Progenitor cell of endocrine pancreas (in vitro differentiated cells): ENCODE measurements around the gene HAP1. TPM values are rescaled to one million over a fixed set of nuclear protein-coding genes. Genes with fewer than 3 reads are reported as not detected.

Source experiments
- DNase-seq: peaks from one replicate; pipeline ENCODE4 v3.0.0; 2021; ENCODE audit warnings: low spot score; ENCODE audit not compliant: unreplicated experiment
- H3K27ac Mint-ChIP-seq: 2 replicates; pipeline ENCODE4 v1.8.0; 2021; ENCODE audit warnings: mild to moderate bottlenecking, moderate library complexity, mixed read lengths
- H3K27me3 Mint-ChIP-seq: 2 replicates; pipeline ENCODE4 v1.8.0; 2021; ENCODE audit warnings: mixed read lengths
- H3K36me3 Mint-ChIP-seq: 2 replicates; pipeline ENCODE4 v1.8.0; 2022; ENCODE audit warnings: mixed read lengths; ENCODE audit not compliant: insufficient read depth
- H3K4me1 Mint-ChIP-seq: 2 replicates; pipeline ENCODE4 v1.8.0; 2021; ENCODE audit warnings: low read depth, mixed read lengths
- H3K4me3 Mint-ChIP-seq: 2 replicates; pipeline ENCODE4 v1.8.0; 2021; ENCODE audit warnings: low read depth, mild to moderate bottlenecking, moderate library complexity, mixed read lengths
- H3K9me3 Mint-ChIP-seq: 2 replicates; pipeline ENCODE4 v1.8.0; 2021; ENCODE audit warnings: low read depth, mixed read lengths
- CTCF ChIP-seq: fragments of 200-600 bp; sonication (generic); IDR thresholded peaks from one replicate; pipeline ENCODE4 v1.5.0; 2021; ENCODE audit warnings: antibody characterized with exemption, mild to moderate bottlenecking; ENCODE audit not compliant: unreplicated experiment
- total RNA-seq: library from RNA; stranded (reverse); gene quantifications from 2 replicates; pipeline ENCODE4 v1.2.1, GENCODE V29; 2021

HAP1 gene
- total RNA-seq, 1 donor from 2014 or later, result 13.7 TPM

- H3K4me1 Mint-ChIP-seq, result peaks cover 19% of the 10 kb centered on the region
- H3K27me3 Mint-ChIP-seq, result no peaks in the 10 kb centered on the region
- peaks cover 18% of the 10 kb centered on the region for H3K36me3 Mint-ChIP-seq
- DNase-seq, result no peak
- no peak for TF ChIP-seq CTCF
- H3K9me3 Mint-ChIP-seq, result no peaks in the 10 kb centered on the region
- H3K4me3 Mint-ChIP-seq, result no peak overlapping the region
- no peak overlapping the region for H3K27ac Mint-ChIP-seq
Measured at GRCh38 chr17:41769346-41769862, 35.0 kb upstream of the HAP1 start.

GRCh38 chr17:41768682-41769288, 34.3 kb upstream of the HAP1 start:
- no peak for TF ChIP-seq CTCF
- DNase-seq, result no peak
- H3K36me3 Mint-ChIP-seq, result peaks cover 21% of the 10 kb centered on the region
- H3K4me1 Mint-ChIP-seq, result peaks cover 15% of the 10 kb centered on the region
- H3K4me3 Mint-ChIP-seq, result no peak overlapping the region
- H3K27me3 Mint-ChIP-seq, result no peaks in the 10 kb centered on the region
- H3K27ac Mint-ChIP-seq, result no peak overlapping the region
- no peaks in the 10 kb centered on the region for H3K9me3 Mint-ChIP-seq

- H3K27me3 Mint-ChIP-seq, result no peaks in the 10 kb centered on the region
- H3K36me3 Mint-ChIP-seq, result peaks cover 25% of the 10 kb centered on the region
- DNase-seq, result no peak
- no peaks in the 10 kb centered on the region for H3K9me3 Mint-ChIP-seq
- H3K4me1 Mint-ChIP-seq, result peaks cover 3% of the 10 kb centered on the region
- no peak for TF ChIP-seq CTCF
- no peak overlapping the region for H3K4me3 Mint-ChIP-seq
- H3K27ac Mint-ChIP-seq, result no peak overlapping the region
Measured at GRCh38 chr17:41767324-41768042, 33.0 kb upstream of the HAP1 start.

GRCh38 chr17:41766135-41766534, 31.7 kb upstream of the HAP1 start:
- peaks cover 30% of the 10 kb centered on the region for H3K36me3 Mint-ChIP-seq
- TF ChIP-seq CTCF, result no peak
- no peak overlapping the region for H3K4me3 Mint-ChIP-seq
- DNase-seq, result no peak
- H3K4me1 Mint-ChIP-seq, result no peaks in the 10 kb centered on the region
- no peaks in the 10 kb centered on the region for H3K9me3 Mint-ChIP-seq
- H3K27ac Mint-ChIP-seq, result peak overlapping the region; percentile 91
- H3K27me3 Mint-ChIP-seq, result no peaks in the 10 kb centered on the region

GRCh38 chr17:41763327-41763726, 28.9 kb upstream of the HAP1 start:
- no peak for TF ChIP-seq CTCF
- no peak overlapping the region for H3K4me3 Mint-ChIP-seq
- peaks cover 33% of the 10 kb centered on the region for H3K36me3 Mint-ChIP-seq
- H3K27me3 Mint-ChIP-seq, result no peaks in the 10 kb centered on the region
- no peaks in the 10 kb centered on the region for H3K4me1 Mint-ChIP-seq
- no peak for DNase-seq
- no peaks in the 10 kb centered on the region for H3K9me3 Mint-ChIP-seq
- H3K27ac Mint-ChIP-seq, result peak overlapping the region; percentile 17
